Uterus (tissue), 4 donors: ENCODE data around the gene LSM6. TPM values are rescaled to one million over a fixed set of nuclear protein-coding genes. Genes with fewer than 3 reads are reported as not detected.

ENCODE experiments used
- DNase-seq, 2 donors: peaks; one replicate each; pipeline ENCODE4 v3.0.0-alpha.2; 2019 to 2020
- H3K27ac ChIP-seq, 2 donors: fragments of 200-600 bp; sonication (generic); 1 replicate in 1 of 2; 2 replicates in 1 of 2; pipeline ENCODE4 v1.5.1; 2016 to 2018
- H3K27me3 ChIP-seq, 2 donors: fragments of 200-600 bp; sonication (generic); one replicate each; pipeline ENCODE4 v1.5.1; 2018 to 2019; ENCODE audit warnings: control low read depth in 1 of 2
- H3K36me3 ChIP-seq, 2 donors: fragments of 200-600 bp; sonication (generic); one replicate each; pipeline ENCODE4 v1.5.1; 2019; ENCODE audit warnings: control low read depth in 1 of 2
- H3K4me1 ChIP-seq, 2 donors: fragments of 200-600 bp; sonication (generic); one replicate each; pipeline ENCODE4 v1.5.1; 2018 to 2019; ENCODE audit warnings: control low read depth in 1 of 2
- H3K4me3 ChIP-seq, 2 donors: fragments of 200-600 bp; sonication (generic); 1 replicate in 1 of 2; 2 replicates in 1 of 2; pipeline ENCODE4 v1.5.1; 2018 to 2019; ENCODE audit warnings: mild to moderate bottlenecking in 1 of 2
- H3K9me3 ChIP-seq, 2 donors: fragments of 200-600 bp; sonication (generic); one replicate each; pipeline ENCODE4 v1.5.1; 2019; ENCODE audit warnings: control low read depth in 1 of 2
- CTCF ChIP-seq, 4 experiments: fragments of 200-600 bp in 2 of 4; fragments of 450-650 bp in 2 of 4; sonication (generic) in 2 of 4; IDR thresholded peaks; one replicate each; pipeline ENCODE4 v1.5.1; 2016 to 2019; ENCODE audit warnings: antibody characterized with exemption in 4 of 4, mild to moderate bottlenecking in 2 of 4, moderate library complexity in 1 of 4
- POLR2A ChIP-seq, 2 donors: fragments of 450-650 bp; IDR thresholded peaks; one replicate each; pipeline ENCODE4 v1.6.1; 2016; ENCODE audit warnings: antibody characterized with exemption in 2 of 2, mild to moderate bottlenecking in 1 of 2, moderate library complexity in 1 of 2
- intact Hi-C: fragments of 100-400 bp; cut with DNase I; formaldehyde crosslinking; loops from one replicate; pipeline ENCODE4 v1.15.1; 2023; ENCODE audit warnings: low total_unique reads
- total RNA-seq, 4 donors: library from RNA; depleted of rRNA in 3 of 4; stranded (reverse); fragments of >200 nt in 3 of 4; gene quantifications; one replicate each; pipeline versions ENCODE4 v1.1.0 to v1.2.4, GENCODE V29; 2014 to 2023
- donor health status: DM: yes; HTN: yes; CAD: no.

LSM6 gene
- total RNA-seq, 4 donors from 2014 or later = 8.7 to 56.8 (median 31.2) TPM

- Histone ChIP-seq H3K4me1 (peaks cover 0 to 10% of the 10 kb centered on the region in 2 donors), H3K9me3 (no peaks in the 10 kb centered on the region), H3K36me3 (no peaks in the 10 kb centered on the region), H3K4me3 (no peak overlapping the region), H3K27me3 (no peaks in the 10 kb centered on the region), H3K27ac (no peak overlapping the region)
- no peak for TF ChIP-seq CTCF (IDR thresholded peaks at IDR 0.05)
- no peak for TF ChIP-seq POLR2A (IDR thresholded peaks at IDR 0.05)
- DNase-seq = no peak
- intact Hi-C loops = no loop called here
Observed at GRCh38 chr4:146238107-146238506, 62.6 kb downstream of the LSM6 start.

Other genes starting within 250 kb of the LSM6 start
- gene ZNF827, start 236.9 kb upstream of the LSM6 start, total RNA-seq = 10 to 100 TPM in 2 of 4 donors, 1 to 10 TPM in 2; 2.9 to 33.1 (median 14.2) TPM
- 1 to 10 TPM in 1 of 4 donors, not detected in 3; 1.4 TPM for gene REELD1, start 38.8 kb downstream of the LSM6 start, total RNA-seq